ENCODE data around the gene DNAJC27.
A peak's percentile ranks its signal among the peaks of the same experiment; 100 is the strongest.

Gene DNAJC27

DNA sequence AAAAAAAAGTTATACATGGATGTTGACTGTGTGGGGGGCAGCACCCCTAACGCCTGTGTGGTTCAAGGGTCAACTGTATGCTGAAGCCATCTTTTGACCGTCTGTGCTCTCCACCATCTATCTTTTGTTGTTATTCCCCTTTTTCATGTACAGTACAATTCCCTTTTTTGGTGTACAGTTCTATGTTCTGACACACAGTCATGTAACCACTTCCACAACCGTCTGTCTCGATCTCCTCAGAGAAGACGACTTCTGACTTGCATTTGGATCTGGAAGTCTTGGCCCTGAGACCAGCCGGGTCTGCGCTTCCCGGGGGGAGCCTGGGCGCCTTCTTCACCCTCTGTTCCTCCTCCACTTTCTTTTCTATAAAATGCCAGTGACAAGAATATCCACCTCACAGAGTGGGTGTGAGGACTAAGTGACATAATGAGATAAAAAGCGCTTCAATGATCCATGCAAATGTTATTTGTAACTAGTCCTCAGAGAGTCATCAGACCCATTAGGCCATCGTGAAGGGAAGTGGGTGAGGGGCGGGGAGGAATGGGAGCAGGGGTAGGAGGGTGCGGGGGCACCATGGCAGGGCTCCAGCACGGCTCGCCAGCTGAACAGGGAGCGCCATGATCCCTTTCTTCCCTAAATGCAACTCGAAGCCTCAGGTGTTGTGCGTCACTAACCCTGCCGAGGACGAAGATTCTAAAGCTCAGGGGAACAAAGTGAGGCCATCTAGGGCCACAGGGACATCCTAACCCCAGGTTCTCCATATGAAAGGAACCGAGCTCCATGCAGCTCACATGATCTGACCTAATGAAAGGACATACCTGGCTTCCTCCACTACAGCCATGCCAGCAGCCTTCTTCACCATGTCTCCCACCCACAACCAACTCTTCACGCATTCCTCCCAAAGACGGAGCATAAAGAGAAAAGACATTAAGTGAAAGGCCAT lies 68.3 kb downstream of the DNAJC27 start:
- DNase-seq: peak; percentile 19

GRCh38 chr2:24899361-24899910 lies 72.3 kb downstream of the DNAJC27 start:
- no peak for DNase-seq

GRCh38 chr2:24898122-24899109 lies 73.3 kb downstream of the DNAJC27 start:
- no peak for DNase-seq

DNA sequence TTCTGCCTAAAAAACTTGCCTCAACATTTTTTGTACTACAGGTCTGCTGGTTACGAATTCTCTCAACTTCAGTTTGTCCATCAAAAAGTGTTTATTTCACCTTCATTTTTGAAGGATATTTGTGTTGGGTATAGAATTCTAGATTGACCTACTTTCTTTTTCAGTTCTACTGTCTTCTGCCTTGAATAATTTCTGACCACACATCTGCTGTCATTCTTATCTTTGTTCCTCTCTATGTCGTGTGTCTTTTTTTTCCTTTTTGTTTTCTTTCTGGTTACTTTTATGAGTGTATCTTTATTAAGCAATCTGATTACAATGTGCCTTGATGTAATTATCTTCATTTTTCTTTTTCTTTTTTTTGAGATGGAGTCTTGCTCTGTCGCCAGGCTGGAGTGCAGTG lies 77.0 kb downstream of the DNAJC27 start:
- DNase-seq: no peak

DNA sequence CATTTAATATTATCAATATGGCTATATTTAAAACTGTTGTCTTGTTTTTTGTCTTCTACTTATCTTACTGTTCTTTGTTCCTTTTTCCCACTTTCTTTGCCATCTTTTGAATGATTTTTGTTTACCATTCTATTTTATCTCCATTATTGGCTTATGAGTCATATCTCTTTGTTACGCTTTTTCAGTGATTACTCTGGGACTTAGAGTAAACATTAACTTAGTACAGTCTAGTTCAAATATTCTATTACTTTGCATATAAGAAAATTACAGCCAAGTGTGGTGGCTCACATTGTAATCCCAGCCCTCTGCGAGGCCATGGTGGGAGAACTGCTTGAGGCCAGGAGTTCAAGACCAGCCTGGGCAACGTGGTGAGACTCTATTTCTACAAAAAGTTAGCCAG lies 77.8 kb downstream of the DNAJC27 start:
- no peak for DNase-seq

All from suppressor macrophage treated with lipopolysaccharide for 4 hours (primary cell).